RWPE2 (cell line): ENCODE results near the gene RBPMS2.

Source experiments
- ATAC-seq: fragments of 200-7000 bp; cut with Tn5 transposase; 3 replicates; pipeline ENCODE4 v1.9.1; 2021; ENCODE audit warnings: low read depth
- DNase-seq: peaks from one replicate; pipeline ENCODE4 v3.0.0-alpha.2; 2020; ENCODE audit warnings: low spot score
- H3K27ac ChIP-seq: fragments of 450-650 bp; 2 replicates; pipeline ENCODE4 v1.5.1; 2017; ENCODE audit warnings: mild to moderate bottlenecking; ENCODE audit not compliant: poor library complexity, severe bottlenecking
- H3K27me3 ChIP-seq: fragments of 250-450 bp; sonication (Bioruptor Pico); 2 replicates; pipeline ENCODE4 v1.5.1; 2021; ENCODE audit warnings: mild to moderate bottlenecking, moderate library complexity; ENCODE audit not compliant: insufficient read depth, poor library complexity, severe bottlenecking
- H3K36me3 ChIP-seq: fragments of 250-450 bp; sonication (Bioruptor Pico); 2 replicates; pipeline ENCODE4 v1.5.1; 2020; ENCODE audit warnings: low read depth, mild to moderate bottlenecking, moderate library complexity
- H3K4me1 ChIP-seq: fragments of 250-450 bp; sonication (Bioruptor Pico); 2 replicates; pipeline ENCODE4 v1.5.1; 2021; ENCODE audit warnings: mild to moderate bottlenecking, moderate library complexity; ENCODE audit not compliant: insufficient read depth, poor library complexity, severe bottlenecking
- H3K4me3 ChIP-seq: fragments of 250-450 bp; sonication (Bioruptor Pico); 2 replicates; pipeline ENCODE4 v1.5.1; 2021; ENCODE audit warnings: mild to moderate bottlenecking, moderate library complexity; ENCODE audit not compliant: severe bottlenecking
- H3K9me3 ChIP-seq: fragments of 250-450 bp; sonication (Bioruptor Pico); 2 replicates; pipeline ENCODE4 v1.5.1; 2021; ENCODE audit warnings: mild to moderate bottlenecking, moderate library complexity; ENCODE audit not compliant: severe bottlenecking
- CTCF ChIP-seq: fragments of 450-650 bp; IDR thresholded peaks from one replicate; pipeline ENCODE4 v1.5.1; 2017; ENCODE audit warnings: mild to moderate bottlenecking, moderate library complexity; ENCODE audit not compliant: poor library complexity, severe bottlenecking

The RBPMS2 gene

GRCh38 chr15:64732156-64732860, 43.1 kb downstream of the RBPMS2 start:
- no peak for TF ChIP-seq CTCF
- no peaks in the 10 kb centered on the region for H3K4me1 ChIP-seq
- H3K9me3 ChIP-seq, result no peaks in the 10 kb centered on the region
- H3K27me3 ChIP-seq, result no peaks in the 10 kb centered on the region
- ATAC-seq (no peak), DNase-seq (no peak)
- H3K36me3 ChIP-seq, result no peaks in the 10 kb centered on the region
- H3K27ac ChIP-seq, result no peak overlapping the region
- no peak overlapping the region for H3K4me3 ChIP-seq

GRCh38 chr15:64731805-64732151, 43.6 kb downstream of the RBPMS2 start:
- Histone ChIP-seq H3K9me3 (no peaks in the 10 kb centered on the region), H3K36me3 (no peaks in the 10 kb centered on the region), H3K27me3 (no peaks in the 10 kb centered on the region), H3K27ac (no peak overlapping the region), H3K4me3 (no peak overlapping the region), H3K4me1 (no peaks in the 10 kb centered on the region)
- ATAC-seq, result no peak
- no peak for DNase-seq
- no peak for TF ChIP-seq CTCF

- peak; percentile 100 for TF ChIP-seq CTCF
- ATAC-seq, result peak; percentile 89
- peak; percentile 93 for DNase-seq
- no peaks in the 10 kb centered on the region for H3K36me3 ChIP-seq
- no peaks in the 10 kb centered on the region for H3K27me3 ChIP-seq
- no peak overlapping the region for H3K4me3 ChIP-seq
- no peaks in the 10 kb centered on the region for H3K9me3 ChIP-seq
- H3K4me1 ChIP-seq, result no peaks in the 10 kb centered on the region
- H3K27ac ChIP-seq, result no peak overlapping the region
Measured at GRCh38 chr15:64731012-64731804, 44.2 kb downstream of the RBPMS2 start.

GRCh38 chr15:64730151-64730550, 45.2 kb downstream of the RBPMS2 start:
- H3K27ac ChIP-seq, result no peak overlapping the region
- no peaks in the 10 kb centered on the region for H3K9me3 ChIP-seq
- H3K4me1 ChIP-seq, result no peaks in the 10 kb centered on the region
- no peaks in the 10 kb centered on the region for H3K36me3 ChIP-seq
- no peak for ATAC-seq
- no peak for DNase-seq
- TF ChIP-seq CTCF, result no peak
- H3K4me3 ChIP-seq, result no peak overlapping the region
- no peaks in the 10 kb centered on the region for H3K27me3 ChIP-seq

GRCh38 chr15:64720188-64720587, 55.2 kb downstream of the RBPMS2 start:
- no peak for ATAC-seq
- no peak overlapping the region for H3K27ac ChIP-seq
- H3K27me3 ChIP-seq, result no peaks in the 10 kb centered on the region
- no peak for DNase-seq
- no peaks in the 10 kb centered on the region for H3K9me3 ChIP-seq
- H3K36me3 ChIP-seq, result no peaks in the 10 kb centered on the region
- H3K4me3 ChIP-seq, result no peak overlapping the region
- no peak for TF ChIP-seq CTCF
- no peaks in the 10 kb centered on the region for H3K4me1 ChIP-seq
